ENCODE results near the gene GTF2H4.

The GTF2H4 gene

GRCh38 chr6:30960907-30961673 is 53.1 kb downstream of the GTF2H4 start:
- DNase-seq: no peak

GRCh38 chr6:30962716-30963115 is 54.7 kb downstream of the GTF2H4 start:
- no peak for DNase-seq

- no peak for DNase-seq
Measured at GRCh38 chr6:30963641-30964040, 55.6 kb downstream of the GTF2H4 start.

Data from CD4-positive, alpha-beta T cell treated with Interleukin-15 for 1 hour (primary cell).